HepG2 (cell line): ENCODE results near the gene EFNA2. TPM values are rescaled to one million over a fixed set of nuclear protein-coding genes. Genes with fewer than 3 reads are reported as not detected.

Source experiments
- AHDC1 ChIP-seq: sonication (generic); formaldehyde crosslinking; IDR thresholded peaks from 2 replicates; pipeline ENCODE4 v1.5.1; 2020; ENCODE audit warnings: mild to moderate bottlenecking, missing genetic modification reagents, borderline replicate concordance
- AKAP8 ChIP-seq: sonication (generic); formaldehyde crosslinking; IDR thresholded peaks from 2 replicates; pipeline ENCODE4 v1.5.1; 2020; ENCODE audit warnings: mild to moderate bottlenecking, missing genetic modification reagents
- CREM ChIP-seq, 2 experiments: sonication (generic) in 1 of 2; formaldehyde crosslinking in 1 of 2; IDR thresholded peaks; 2 replicates each; pipeline versions ENCODE4 v1.4.0 to v1.6.1; 2016 to 2020; ENCODE audit warnings: antibody characterized with exemption in 1 of 2, mild to moderate bottlenecking in 1 of 2, missing genetic modification reagents in 1 of 2
- DNMT1 ChIP-seq: sonication (generic); formaldehyde crosslinking; IDR thresholded peaks from 2 replicates; pipeline ENCODE4 v1.5.1; 2020; ENCODE audit warnings: mild to moderate bottlenecking, missing genetic modification reagents
- DRAP1 ChIP-seq: IDR thresholded peaks from 2 replicates; pipeline ENCODE4 v1.6.1; 2016; ENCODE audit warnings: missing genetic modification reagents, missing compliant biosample characterization
- JUN ChIP-seq: sonication (generic); formaldehyde crosslinking; IDR thresholded peaks from 2 replicates; pipeline ENCODE4 v1.4.0; 2020; ENCODE audit warnings: mild to moderate bottlenecking, missing genetic modification reagents
- KAT8 ChIP-seq: IDR thresholded peaks from 2 replicates; pipeline ENCODE4 v1.6.1; 2016; ENCODE audit warnings: missing genetic modification reagents, missing compliant biosample characterization
- POLR2A ChIP-seq, 2 experiments: IDR thresholded peaks; 2 replicates each; pipeline ENCODE4 v1.6.1; 2011; ENCODE audit warnings: low read depth in 2 of 2, low read length in 2 of 2, mild to moderate bottlenecking in 1 of 2, moderate library complexity in 1 of 2; ENCODE audit not compliant: insufficient read depth in 1 of 2
- SKI ChIP-seq: fragments of 450-650 bp; IDR thresholded peaks from one replicate; pipeline ENCODE4 v1.6.1; 2018; ENCODE audit warnings: mild to moderate bottlenecking; ENCODE audit not compliant: partially characterized antibody
- STAT5B ChIP-seq: sonication (generic); formaldehyde crosslinking; IDR thresholded peaks from 2 replicates; pipeline ENCODE4 v1.4.0; 2020; ENCODE audit warnings: missing genetic modification reagents
- U2AF1 ChIP-seq: fragments of 200-400 bp; formaldehyde crosslinking; optimal IDR thresholded peaks from 2 replicates; pipeline ENCODE3; 2017; ENCODE audit warnings: mild to moderate bottlenecking, low read depth, low read length
- ZGPAT ChIP-seq: IDR thresholded peaks from 2 replicates; pipeline ENCODE4 v1.6.1; 2016; ENCODE audit warnings: mild to moderate bottlenecking
- ZNF253 ChIP-seq: sonication (generic); formaldehyde crosslinking; IDR thresholded peaks from 2 replicates; pipeline ENCODE4 v1.8.0; 2022; ENCODE audit warnings: mild to moderate bottlenecking, missing genetic modification reagents, borderline replicate concordance
- ZNF264 ChIP-seq: sonication (generic); formaldehyde crosslinking; IDR thresholded peaks from 2 replicates; pipeline ENCODE4 v1.4.0; 2020; ENCODE audit warnings: missing genetic modification reagents
- ZNF431 ChIP-seq: sonication (generic); formaldehyde crosslinking; IDR thresholded peaks from 2 replicates; pipeline ENCODE4 v1.9.0; 2022; ENCODE audit warnings: missing genetic modification reagents, low read depth, mild to moderate bottlenecking, borderline replicate concordance
- ZNF496 ChIP-seq: sonication (generic); formaldehyde crosslinking; IDR thresholded peaks from 2 replicates; pipeline ENCODE4 v1.8.1; 2023; ENCODE audit warnings: mild to moderate bottlenecking, moderate library complexity, missing genetic modification reagents; ENCODE audit not compliant: insufficient replicate concordance
- ZNF543 ChIP-seq: sonication (generic); formaldehyde crosslinking; IDR thresholded peaks from 2 replicates; pipeline ENCODE4 v1.4.0; 2020; ENCODE audit warnings: mild to moderate bottlenecking, missing genetic modification reagents
- ZNF550 ChIP-seq: sonication (generic); formaldehyde crosslinking; IDR thresholded peaks from 2 replicates; pipeline ENCODE4 v1.4.0; 2020; ENCODE audit warnings: mild to moderate bottlenecking, missing genetic modification reagents, borderline replicate concordance
- ZNF704 ChIP-seq: sonication (generic); formaldehyde crosslinking; IDR thresholded peaks from 2 replicates; pipeline ENCODE4 v1.8.1; 2023; ENCODE audit warnings: mild to moderate bottlenecking, inconsistent platforms, moderate library complexity, missing genetic modification reagents, borderline replicate concordance
- ZNF709 ChIP-seq: sonication (generic); formaldehyde crosslinking; IDR thresholded peaks from 2 replicates; pipeline ENCODE4 v1.5.0; 2020; ENCODE audit warnings: mild to moderate bottlenecking, missing genetic modification reagents
- ZNF83 ChIP-seq: sonication (generic); formaldehyde crosslinking; IDR thresholded peaks from 2 replicates; pipeline ENCODE4 v1.4.0; 2020; ENCODE audit warnings: missing genetic modification reagents, mild to moderate bottlenecking, borderline replicate concordance
- polyA plus RNA-seq, 8 experiments: library from polyadenylated mRNA; depleted of rRNA in 3 of 8; stranded (reverse) in 7 of 8; unstranded in 1 of 8; fragments of >200 nt; fragmentation: Illumina TruSeq in 4 of 8; extraction: Trizol in 4 of 8; gene quantifications; 2 replicates each; pipeline versions ENCODE4 v1.2.1 to v1.2.3, GENCODE V29; 2011 to 2016; ENCODE audit warnings: low read depth in 4 of 8, missing spikeins in 1 of 8, mixed read lengths in 1 of 8; ENCODE audit not compliant: insufficient read depth in 1 of 8
- total RNA-seq, 5 experiments: library from RNA; depleted of rRNA; stranded (reverse); fragments of >200 nt; fragmentation: Illumina TruSeq; extraction: Trizol; gene quantifications; 2 replicates each; pipeline ENCODE4 v1.2.3, GENCODE V29; 2016; ENCODE audit warnings: low read depth in 1 of 5

Gene EFNA2
- total and polyA plus RNA-seq, 2 of the 13 experiments (the other 11 are each of a cell fraction or from before 2014, with no cell fraction given): 6.0 to 9.9 TPM

- TF ChIP-seq KAT8 (CRISPR knock-in tag): peak; percentile 64; the same call in 1 of the 2 replicates
- no peak for TF ChIP-seq AHDC1 (CRISPR knock-in tag)
- 0 out of 2 replicates have a peak, but pooled peaks have one; percentile 19 for TF ChIP-seq ZNF431 (CRISPR knock-in tag)
- TF ChIP-seq SKI: peak; percentile 87
- TF ChIP-seq ZNF264 (CRISPR knock-in tag): 0 out of 2 replicates have a peak, but pooled peaks have one; percentile 13
- peak; percentile 32; the same call in 1 of the 2 replicates for TF ChIP-seq ZGPAT
- TF ChIP-seq ZNF496: no peak
- no peak for TF ChIP-seq U2AF1
- TF ChIP-seq POLR2A (IDR thresholded peaks at IDR 0.05; ENCODE audit: insufficient read depth in 1 of 2, low read depth in 2 of 2, low read length in 2 of 2): no peak
- TF ChIP-seq DNMT1 (CRISPR knock-in tag): no peak; the same call in 1 of the 2 replicates
- no peak for TF ChIP-seq ZNF709 (CRISPR knock-in tag)
- no peak for TF ChIP-seq STAT5B
- peak; percentile 91; the same call in 1 of the 2 replicates for TF ChIP-seq ZNF83 (CRISPR knock-in tag)
- peak; percentile 99 for TF ChIP-seq JUN (CRISPR knock-in tag)
- no peak for TF ChIP-seq ZNF543
- 0 out of 2 replicates have a peak, but pooled peaks have one; percentile 63 for TF ChIP-seq ZNF704 (CRISPR knock-in tag)
- TF ChIP-seq AKAP8: no peak; the same call in 1 of the 2 replicates
- peak; percentile 70 for TF ChIP-seq CREM (IDR thresholded peaks at IDR 0.05)
- no peak for TF ChIP-seq CREM (CRISPR knock-in tag; IDR thresholded peaks at IDR 0.05)
- TF ChIP-seq DRAP1 (CRISPR knock-in tag): peak; percentile 17; the same call in 1 of the 2 replicates
- TF ChIP-seq ZNF253 (CRISPR knock-in tag): no peak
- 0 out of 2 replicates have a peak, but pooled peaks have one; percentile 70 for TF ChIP-seq ZNF550 (CRISPR knock-in tag)
Observed at GRCh38 chr19:1264801-1265614, 20.7 kb upstream of the EFNA2 start (continued).
